Tibial nerve (tissue), 4 donors: ENCODE results near the gene CMKLR1.

ENCODE experiments used
- CTCF ChIP-seq, 5 experiments: fragments of 200-600 bp in 3 of 5; fragments of 450-650 bp in 2 of 5; sonication (generic) in 3 of 5; IDR thresholded peaks; one replicate each; pipeline ENCODE4 v1.5.1; 2016 to 2019; ENCODE audit warnings: antibody characterized with exemption in 5 of 5, mild to moderate bottlenecking in 3 of 5, moderate library complexity in 2 of 5
- EP300 ChIP-seq, 2 donors: sonication (generic); formaldehyde crosslinking; IDR thresholded peaks; one replicate each; pipeline ENCODE4 v1.6.1; 2017; ENCODE audit warnings: antibody characterized with exemption in 2 of 2, mild to moderate bottlenecking in 1 of 2
- POLR2A ChIP-seq, 2 donors: fragments of 450-650 bp; IDR thresholded peaks; one replicate each; pipeline ENCODE4 v1.6.1; 2017; ENCODE audit warnings: antibody characterized with exemption in 2 of 2, mild to moderate bottlenecking in 2 of 2, moderate library complexity in 2 of 2

- TF ChIP-seq CTCF (IDR thresholded peaks at IDR 0.05), result no peak
- TF ChIP-seq EP300 (IDR thresholded peaks at IDR 0.05), result no peak
- no peak for TF ChIP-seq POLR2A (IDR thresholded peaks at IDR 0.05)
Observed at GRCh38 chr12:108327621-108328344, 11.3 kb downstream of the CMKLR1 start.
